PC-3 (cell line): ENCODE measurements around the gene DPH6.

ENCODE experiments used
- CTCF ChIP-seq: fragments of 300-600 bp; sonication (generic); conservative IDR thresholded peaks from 2 replicates; pipeline ENCODE4 v1.5.1; 2017; ENCODE audit warnings: antibody characterized with exemption, low read depth, mild to moderate bottlenecking, low read length
- EZH2 ChIP-seq: fragments of 300-600 bp; sonication (generic); IDR thresholded peaks from one replicate; pipeline ENCODE4 v1.6.1; 2017; ENCODE audit warnings: antibody characterized with exemption, mild to moderate bottlenecking, low read length; ENCODE audit not compliant: unreplicated experiment
- EZH2phosphoT487 ChIP-seq: fragments of 300-600 bp; sonication (generic); IDR thresholded peaks from 2 replicates; pipeline ENCODE4 v1.6.1; 2018; ENCODE audit warnings: mild to moderate bottlenecking, antibody characterized with exemption, low read length, borderline replicate concordance

- TF ChIP-seq EZH2 (no peak), CTCF (no peak), EZH2phosphoT487 (no peak)
Measured at GRCh38 chr15:35330916-35331315, 215.0 kb downstream of the DPH6 start.
